Peyer's patch (tissue), 4 donors: Measurements from ENCODE around the gene CAV1. TPM values are rescaled to one million over a fixed set of nuclear protein-coding genes. Genes with fewer than 3 reads are reported as not detected.

Experiments used
- DNase-seq, 3 donors: peaks; one replicate each; pipeline ENCODE4 v3.0.0-alpha.2; 2017 to 2019
- H3K27ac ChIP-seq, 4 donors: fragments of 200-600 bp; sonication (generic); one replicate each; pipeline ENCODE4 v1.5.1; 2016 to 2019
- H3K27me3 ChIP-seq, 2 donors: fragments of 200-600 bp; sonication (generic); one replicate each; pipeline ENCODE4 v1.5.1; 2019
- H3K36me3 ChIP-seq, 3 donors: fragments of 200-600 bp; sonication (generic); one replicate each; pipeline ENCODE4 v1.5.1; 2016 to 2019
- H3K4me1 ChIP-seq, 4 donors: fragments of 200-600 bp; sonication (generic); one replicate each; pipeline ENCODE4 v1.5.1; 2016 to 2019
- H3K4me3 ChIP-seq, 4 donors: fragments of 200-600 bp; sonication (generic); 1 replicate in 3 of 4; 2 replicates in 1 of 4; pipeline ENCODE4 v1.5.1; 2016 to 2019; ENCODE audit warnings: mild to moderate bottlenecking in 1 of 4
- H3K9me3 ChIP-seq, 4 donors: fragments of 200-600 bp; sonication (generic); one replicate each; pipeline ENCODE4 v1.5.1; 2016 to 2019; ENCODE audit warnings: mild to moderate bottlenecking in 1 of 4
- CTCF ChIP-seq, 6 experiments: fragments of 450-650 bp in 4 of 6; fragments of 200-600 bp in 2 of 6; sonication (generic) in 1 of 6; IDR thresholded peaks; one replicate each; pipeline ENCODE4 v1.5.1; 2017 to 2019; ENCODE audit warnings: antibody characterized with exemption in 6 of 6, mild to moderate bottlenecking in 3 of 6, moderate library complexity in 1 of 6
- POLR2A ChIP-seq, 2 donors: fragments of 450-650 bp; IDR thresholded peaks; one replicate each; pipeline ENCODE4 v1.5.1; 2017; ENCODE audit warnings: antibody characterized with exemption in 2 of 2, mild to moderate bottlenecking in 2 of 2, moderate library complexity in 2 of 2
- total RNA-seq, 4 donors: library from RNA; depleted of rRNA; stranded (reverse); fragments of >200 nt; gene quantifications; one replicate each; pipeline ENCODE4 v1.1.0, GENCODE V29; 2016

CAV1 gene
- total RNA-seq, 4 donors from 2014 or later, result 17.7 to 42.6 (median 27.6) TPM

- H3K27ac ChIP-seq, result peak overlapping the region in 2 of 4 donors; percentile 20 to 75
- TF ChIP-seq POLR2A (IDR thresholded peaks at IDR 0.05), result no peak
- no peak for TF ChIP-seq CTCF (IDR thresholded peaks at IDR 0.05)
Observed at GRCh38 chr7:116574025-116574822, 49.4 kb downstream of the CAV1 start.

GRCh38 chr7:116575853-116576252 is 51.0 kb downstream of the CAV1 start:
- H3K9me3 ChIP-seq, result no peaks in the 10 kb centered on the region
- TF ChIP-seq POLR2A (IDR thresholded peaks at IDR 0.05), result no peak
- no peak for TF ChIP-seq CTCF (IDR thresholded peaks at IDR 0.05)
- H3K27me3 ChIP-seq, result no peaks in the 10 kb centered on the region
- DNase-seq, result no peak
- peaks cover 0 to 15% (median 5%) of the 10 kb centered on the region in 4 donors for H3K4me1 ChIP-seq
- H3K27ac ChIP-seq, result no peak overlapping the region
- no peaks in the 10 kb centered on the region for H3K36me3 ChIP-seq
- no peak overlapping the region for H3K4me3 ChIP-seq

More at GRCh38 chr7:116574025-116574822, 49.4 kb downstream of the CAV1 start:
- H3K4me3 ChIP-seq, result no peak overlapping the region
- peak in 1 of 3 donors; percentile 59 for DNase-seq
- no peaks in the 10 kb centered on the region for H3K36me3 ChIP-seq
- no peaks in the 10 kb centered on the region for H3K27me3 ChIP-seq
- no peaks in the 10 kb centered on the region for H3K9me3 ChIP-seq
- H3K4me1 ChIP-seq, result peaks cover 0 to 15% (median 5%) of the 10 kb centered on the region in 4 donors

GRCh38 chr7:116576350-116577319 is 51.8 kb downstream of the CAV1 start:
- H3K27ac ChIP-seq, result no peak overlapping the region
- H3K27me3 ChIP-seq, result no peaks in the 10 kb centered on the region
- no peaks in the 10 kb centered on the region for H3K36me3 ChIP-seq
- TF ChIP-seq POLR2A (IDR thresholded peaks at IDR 0.05) (no peak), CTCF (IDR thresholded peaks at IDR 0.05) (no peak)
- peaks cover 0 to 12% (median 5%) of the 10 kb centered on the region in 4 donors for H3K4me1 ChIP-seq
- H3K4me3 ChIP-seq, result no peak overlapping the region
- no peaks in the 10 kb centered on the region for H3K9me3 ChIP-seq
- no peak for DNase-seq

GRCh38 chr7:116577320-116577871 is 52.6 kb downstream of the CAV1 start:
- H3K27me3 ChIP-seq, result no peaks in the 10 kb centered on the region
- H3K36me3 ChIP-seq, result no peaks in the 10 kb centered on the region
- no peak overlapping the region for H3K4me3 ChIP-seq
- H3K9me3 ChIP-seq, result no peaks in the 10 kb centered on the region
- DNase-seq, result no peak
- peaks cover 0 to 12% (median 5%) of the 10 kb centered on the region in 4 donors for H3K4me1 ChIP-seq
- TF ChIP-seq POLR2A (IDR thresholded peaks at IDR 0.05), result no peak
- TF ChIP-seq CTCF (IDR thresholded peaks at IDR 0.05), result no peak
- H3K27ac ChIP-seq, result peak overlapping the region in 1 of 4 donors; percentile 5

- no peaks in the 10 kb centered on the region for H3K36me3 ChIP-seq
- H3K9me3 ChIP-seq, result no peaks in the 10 kb centered on the region
- H3K27ac ChIP-seq, result no peak overlapping the region
- no peak for TF ChIP-seq POLR2A (IDR thresholded peaks at IDR 0.05)
- TF ChIP-seq CTCF (IDR thresholded peaks at IDR 0.05), result no peak
- H3K4me1 ChIP-seq, result peaks cover 0 to 12% (median 4%) of the 10 kb centered on the region in 4 donors
- no peaks in the 10 kb centered on the region for H3K27me3 ChIP-seq
- no peak for DNase-seq
- H3K4me3 ChIP-seq, result no peak overlapping the region
Observed at GRCh38 chr7:116578526-116578925, 53.7 kb downstream of the CAV1 start.
